WTC11 (cell line): Measurements from ENCODE around the gene ABHD12. TPM values are rescaled to one million over a fixed set of nuclear protein-coding genes. Genes with fewer than 3 reads are reported as not detected.

Experiments
- ATAC-seq: fragments of 200-7000 bp; cut with Tn5 transposase; 2 replicates; pipeline ENCODE4 v1.10.0; 2021; ENCODE audit warnings: mild to moderate bottlenecking, moderate library complexity
- CTCF ChIA-PET: fragments of 300-600 bp; sonication (Branson Sonifier 250); formaldehyde crosslinking; loops from one replicate; lab custom pipeline; 2021; ENCODE audit warnings: antibody characterized with exemption; lab: Charles Lee
- POLR2A ChIA-PET: fragments of 350-600 bp; sonication (Branson Sonifier 250); formaldehyde crosslinking; loops from one replicate; lab custom pipeline; 2021; ENCODE audit warnings: antibody characterized with exemption; lab: Charles Lee
- DNase-seq: peaks from one replicate; pipeline ENCODE4 v3.0.0; 2021; ENCODE audit warnings: low spot score
- H3K27ac Mint-ChIP-seq: 2 replicates; pipeline ENCODE4 v1.8.0; 2021; ENCODE audit warnings: mixed read lengths
- H3K27me3 Mint-ChIP-seq: 2 replicates; pipeline ENCODE4 v1.8.0; 2021; ENCODE audit warnings: low read depth, mild to moderate bottlenecking, moderate library complexity, mixed read lengths
- H3K36me3 Mint-ChIP-seq: 2 replicates; pipeline ENCODE4 v1.8.0; 2021; ENCODE audit warnings: mixed read lengths
- H3K4me1 Mint-ChIP-seq: 2 replicates; pipeline ENCODE4 v1.8.0; 2022; ENCODE audit warnings: mixed read lengths
- H3K4me3 Mint-ChIP-seq: 2 replicates; pipeline ENCODE4 v1.8.0; 2021; ENCODE audit warnings: mild to moderate bottlenecking, moderate library complexity, mixed read lengths
- H3K9me3 Mint-ChIP-seq: 2 replicates; pipeline ENCODE4 v1.8.0; 2021; ENCODE audit warnings: mixed read lengths
- CBFB ChIP-seq: sonication (generic); formaldehyde crosslinking; IDR thresholded peaks from 2 replicates; pipeline ENCODE4 v1.8.1; 2022; ENCODE audit warnings: mild to moderate bottlenecking, low read depth, missing genetic modification reagents
- CREB1 ChIP-seq: sonication (generic); formaldehyde crosslinking; IDR thresholded peaks from 2 replicates; pipeline ENCODE4 v1.8.0; 2023; ENCODE audit warnings: mild to moderate bottlenecking, missing genetic modification reagents
- ESRRA ChIP-seq: sonication (generic); formaldehyde crosslinking; IDR thresholded peaks from 2 replicates; pipeline ENCODE4 v1.8.1; 2022; ENCODE audit warnings: mild to moderate bottlenecking, missing genetic modification reagents, borderline replicate concordance
- FOXJ3 ChIP-seq: sonication (generic); formaldehyde crosslinking; IDR thresholded peaks from 2 replicates; pipeline ENCODE4 v1.9.0; 2021; ENCODE audit warnings: missing genetic modification reagents, mild to moderate bottlenecking, borderline replicate concordance
- HMGA2 ChIP-seq: fragments of 250-450 bp; sonication (Bioruptor Pico); IDR thresholded peaks from 2 replicates; pipeline ENCODE4 v1.4.0; 2021; ENCODE audit warnings: mild to moderate bottlenecking, moderate library complexity
- JUN ChIP-seq: sonication (generic); formaldehyde crosslinking; IDR thresholded peaks from 2 replicates; pipeline ENCODE4 v1.8.0; 2023; ENCODE audit warnings: mild to moderate bottlenecking, missing genetic modification reagents
- KAT7 ChIP-seq: sonication (generic); formaldehyde crosslinking; IDR thresholded peaks from 2 replicates; pipeline ENCODE4 v1.8.1; 2023; ENCODE audit warnings: missing genetic modification reagents, mild to moderate bottlenecking, borderline replicate concordance
- MXD4 ChIP-seq: fragments of 250-450 bp; sonication (Bioruptor Pico); IDR thresholded peaks from 2 replicates; pipeline ENCODE4 v1.8.0; 2021; ENCODE audit warnings: mild to moderate bottlenecking, moderate library complexity, borderline replicate concordance
- NFATC4 ChIP-seq: fragments of 250-450 bp; sonication (Bioruptor Pico); IDR thresholded peaks from 2 replicates; pipeline ENCODE4 v1.9.0; 2021; ENCODE audit warnings: mild to moderate bottlenecking
- NR2C2 ChIP-seq: sonication (generic); formaldehyde crosslinking; IDR thresholded peaks from 2 replicates; pipeline ENCODE4 v1.8.0; 2022; ENCODE audit warnings: mild to moderate bottlenecking, missing genetic modification reagents
- NR3C1 ChIP-seq: sonication (generic); formaldehyde crosslinking; conservative IDR thresholded peaks from 2 replicates; pipeline ENCODE4 v1.8.1; 2023; ENCODE audit warnings: low read depth, mild to moderate bottlenecking, missing genetic modification reagents
- RELA ChIP-seq: sonication (generic); formaldehyde crosslinking; IDR thresholded peaks from 2 replicates; pipeline ENCODE4 v1.8.1; 2022; ENCODE audit warnings: missing genetic modification reagents, mild to moderate bottlenecking, borderline replicate concordance
- TEAD4 ChIP-seq: sonication (generic); formaldehyde crosslinking; IDR thresholded peaks from 2 replicates; pipeline ENCODE4 v1.8.0; 2022; ENCODE audit warnings: mild to moderate bottlenecking, missing genetic modification reagents
- TP53 ChIP-seq: sonication (generic); formaldehyde crosslinking; IDR thresholded peaks from 2 replicates; pipeline ENCODE4 v1.8.1; 2023; ENCODE audit warnings: mild to moderate bottlenecking, missing genetic modification reagents
- ZNF317 ChIP-seq: sonication (generic); formaldehyde crosslinking; IDR thresholded peaks from 2 replicates; pipeline ENCODE4 v1.8.1; 2023; ENCODE audit warnings: low read depth, mild to moderate bottlenecking, moderate library complexity, missing genetic modification reagents, borderline replicate concordance
- ZNF423 ChIP-seq: fragments of 250-450 bp; sonication (Bioruptor Pico); IDR thresholded peaks from 2 replicates; pipeline ENCODE4 v2.1.2; 2022; ENCODE audit warnings: mild to moderate bottlenecking, moderate library complexity
- total RNA-seq: library from RNA; stranded (reverse); gene quantifications from 3 replicates; pipeline ENCODE4 v1.2.3, GENCODE V29; 2021
- TF ChIP-seq, protein P1 (sequence below): sonication (generic); formaldehyde crosslinking; IDR thresholded peaks from 2 replicates; pipeline ENCODE4 v1.8.0; 2022; ENCODE audit warnings: mild to moderate bottlenecking, missing genetic modification reagents
- TF ChIP-seq, protein P2 (sequence below): sonication (generic); formaldehyde crosslinking; IDR thresholded peaks from 2 replicates; pipeline ENCODE4 v1.8.1; 2023; ENCODE audit warnings: mild to moderate bottlenecking, missing genetic modification reagents
- TF ChIP-seq, protein P3 (sequence below): sonication (generic); formaldehyde crosslinking; IDR thresholded peaks from 2 replicates; pipeline ENCODE4 v1.8.0; 2023; ENCODE audit warnings: missing genetic modification reagents
- TF ChIP-seq, protein P4 (sequence below): fragments of 250-450 bp; sonication (Bioruptor Pico); IDR thresholded peaks from 2 replicates; pipeline ENCODE4 v2.1.2; 2022; ENCODE audit warnings: mild to moderate bottlenecking, moderate library complexity
- TF ChIP-seq, protein P5 (sequence below): sonication (generic); formaldehyde crosslinking; IDR thresholded peaks from 2 replicates; pipeline ENCODE4 v1.8.0; 2022; ENCODE audit warnings: mild to moderate bottlenecking, missing genetic modification reagents
- TF ChIP-seq, protein P6 (sequence below): sonication (generic); formaldehyde crosslinking; conservative IDR thresholded peaks from 2 replicates; pipeline ENCODE4 v1.8.1; 2023; ENCODE audit warnings: mild to moderate bottlenecking, low read depth, missing genetic modification reagents, moderate library complexity
- TF ChIP-seq, protein P7 (sequence below): sonication (generic); formaldehyde crosslinking; IDR thresholded peaks from 2 replicates; pipeline ENCODE4 v1.8.1; 2023; ENCODE audit warnings: mild to moderate bottlenecking, moderate library complexity, missing genetic modification reagents
- TF ChIP-seq, protein P8 (sequence below): sonication (generic); formaldehyde crosslinking; IDR thresholded peaks from 2 replicates; pipeline ENCODE4 v1.8.1; 2022; ENCODE audit warnings: mild to moderate bottlenecking, moderate library complexity, missing genetic modification reagents

Gene ABHD12
- total RNA-seq, 1 experiment from 2014 or later, result 63.1 TPM

DNA sequence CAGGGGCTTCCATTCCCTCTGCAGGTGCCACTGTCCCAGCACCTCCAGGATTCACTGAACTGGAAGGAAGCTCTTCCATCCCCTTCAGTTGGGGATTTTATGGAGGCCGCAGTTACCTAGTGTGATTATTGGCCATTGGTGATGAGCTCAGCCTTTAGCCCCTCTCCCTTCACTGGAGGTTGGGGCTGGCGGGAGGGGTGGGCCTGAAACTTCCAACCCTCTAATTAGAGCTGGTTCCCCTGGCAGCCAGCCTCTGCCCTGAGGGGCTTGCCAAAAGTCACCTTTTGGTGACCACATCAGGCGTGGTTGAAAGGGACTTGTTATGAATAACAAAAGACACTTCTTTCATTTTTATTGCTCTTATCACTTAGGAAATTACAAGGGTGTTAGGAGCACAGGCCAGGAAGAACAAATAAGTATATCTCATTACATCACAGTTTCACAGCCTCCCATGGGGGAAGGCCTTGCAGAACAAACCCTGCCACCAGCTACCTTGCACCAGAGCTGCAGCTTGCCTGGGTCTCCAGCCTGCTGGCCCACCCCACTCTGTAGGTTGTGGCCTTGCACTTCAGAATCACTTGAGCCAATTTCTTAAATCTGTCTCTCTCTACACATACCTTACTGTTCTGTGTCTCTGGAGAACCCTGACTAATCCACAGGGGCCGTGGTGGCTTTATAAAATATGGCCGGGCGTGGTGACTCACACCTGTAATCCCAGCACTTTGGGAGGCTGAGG lies 137.8 kb downstream of the ABHD12 start:
- Mint-ChIP-seq H3K4me3 (no peak overlapping the region), H3K27me3 (no peaks in the 10 kb centered on the region), H3K27ac (no peak overlapping the region; the same call in 1 of the 2 replicates), H3K4me1 (peaks cover 26% of the 10 kb centered on the region), H3K36me3 (peaks cover 7% of the 10 kb centered on the region; the same call in 1 of the 2 replicates), H3K9me3 (no peaks in the 10 kb centered on the region)
- no peak for ATAC-seq
- POLR2A ChIA-PET, result no interaction called here
- DNase-seq, result no peak
- CTCF ChIA-PET, result interaction anchor here (1.8 kb wide), 1 partner anchor 43 kb away, joined by 5 read pairs; no protein-coding TSS in a partner anchor
- TF ChIP-seq, protein P1, sequence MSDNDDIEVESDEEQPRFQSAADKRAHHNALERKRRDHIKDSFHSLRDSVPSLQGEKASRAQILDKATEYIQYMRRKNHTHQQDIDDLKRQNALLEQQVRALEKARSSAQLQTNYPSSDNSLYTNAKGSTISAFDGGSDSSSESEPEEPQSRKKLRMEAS (CRISPR knock-in tag), result no peak
- no peak for TF ChIP-seq ZNF317 (CRISPR knock-in tag)
- TF ChIP-seq HMGA2 (CRISPR knock-in tag), result no peak
- no peak for TF ChIP-seq MXD4 (CRISPR knock-in tag)
- TF ChIP-seq, protein P2, sequence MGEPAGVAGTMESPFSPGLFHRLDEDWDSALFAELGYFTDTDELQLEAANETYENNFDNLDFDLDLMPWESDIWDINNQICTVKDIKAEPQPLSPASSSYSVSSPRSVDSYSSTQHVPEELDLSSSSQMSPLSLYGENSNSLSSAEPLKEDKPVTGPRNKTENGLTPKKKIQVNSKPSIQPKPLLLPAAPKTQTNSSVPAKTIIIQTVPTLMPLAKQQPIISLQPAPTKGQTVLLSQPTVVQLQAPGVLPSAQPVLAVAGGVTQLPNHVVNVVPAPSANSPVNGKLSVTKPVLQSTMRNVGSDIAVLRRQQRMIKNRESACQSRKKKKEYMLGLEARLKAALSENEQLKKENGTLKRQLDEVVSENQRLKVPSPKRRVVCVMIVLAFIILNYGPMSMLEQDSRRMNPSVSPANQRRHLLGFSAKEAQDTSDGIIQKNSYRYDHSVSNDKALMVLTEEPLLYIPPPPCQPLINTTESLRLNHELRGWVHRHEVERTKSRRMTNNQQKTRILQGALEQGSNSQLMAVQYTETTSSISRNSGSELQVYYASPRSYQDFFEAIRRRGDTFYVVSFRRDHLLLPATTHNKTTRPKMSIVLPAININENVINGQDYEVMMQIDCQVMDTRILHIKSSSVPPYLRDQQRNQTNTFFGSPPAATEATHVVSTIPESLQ (CRISPR knock-in tag), result no peak
- no peak for TF ChIP-seq RELA
- TF ChIP-seq, protein P3, sequence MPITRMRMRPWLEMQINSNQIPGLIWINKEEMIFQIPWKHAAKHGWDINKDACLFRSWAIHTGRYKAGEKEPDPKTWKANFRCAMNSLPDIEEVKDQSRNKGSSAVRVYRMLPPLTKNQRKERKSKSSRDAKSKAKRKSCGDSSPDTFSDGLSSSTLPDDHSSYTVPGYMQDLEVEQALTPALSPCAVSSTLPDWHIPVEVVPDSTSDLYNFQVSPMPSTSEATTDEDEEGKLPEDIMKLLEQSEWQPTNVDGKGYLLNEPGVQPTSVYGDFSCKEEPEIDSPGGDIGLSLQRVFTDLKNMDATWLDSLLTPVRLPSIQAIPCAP (CRISPR knock-in tag), result no peak
- no peak for TF ChIP-seq KAT7 (CRISPR knock-in tag)
- TF ChIP-seq JUN (CRISPR knock-in tag), result no peak
- TF ChIP-seq ESRRA, result no peak
- TF ChIP-seq TP53 (CRISPR knock-in tag), result no peak
- no peak for TF ChIP-seq CREB1 (CRISPR knock-in tag)
- TF ChIP-seq, protein P4, sequence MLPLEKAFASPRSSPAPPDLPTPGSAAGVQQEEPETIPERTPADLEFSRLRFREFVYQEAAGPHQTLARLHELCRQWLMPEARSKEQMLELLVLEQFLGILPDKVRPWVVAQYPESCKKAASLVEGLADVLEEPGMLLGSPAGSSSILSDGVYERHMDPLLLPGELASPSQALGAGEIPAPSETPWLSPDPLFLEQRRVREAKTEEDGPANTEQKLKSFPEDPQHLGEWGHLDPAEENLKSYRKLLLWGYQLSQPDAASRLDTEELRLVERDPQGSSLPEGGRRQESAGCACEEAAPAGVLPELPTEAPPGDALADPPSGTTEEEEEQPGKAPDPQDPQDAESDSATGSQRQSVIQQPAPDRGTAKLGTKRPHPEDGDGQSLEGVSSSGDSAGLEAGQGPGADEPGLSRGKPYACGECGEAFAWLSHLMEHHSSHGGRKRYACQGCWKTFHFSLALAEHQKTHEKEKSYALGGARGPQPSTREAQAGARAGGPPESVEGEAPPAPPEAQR (CRISPR knock-in tag), result no peak
- no peak for TF ChIP-seq NR2C2 (CRISPR knock-in tag)

DNA sequence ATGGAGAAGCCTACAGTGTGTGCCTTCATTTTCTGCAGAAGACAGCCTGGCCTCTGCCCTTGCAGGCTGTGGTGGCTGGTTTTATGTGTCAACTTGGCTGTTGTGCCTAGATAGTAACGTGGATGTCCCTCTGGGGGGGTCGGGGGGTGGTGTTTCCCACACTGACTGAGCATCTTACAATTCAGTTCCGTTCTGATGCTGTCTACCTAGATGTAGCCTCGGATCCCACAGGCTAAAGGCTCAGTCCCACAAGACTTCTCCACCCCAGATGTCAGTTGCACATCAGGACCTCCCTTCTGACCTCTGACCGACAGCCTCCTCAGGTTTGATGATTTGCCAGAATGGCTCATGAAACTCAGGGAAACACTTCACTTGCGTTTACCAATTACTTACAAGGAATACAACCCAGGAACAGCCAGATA lies 138.4 kb downstream of the ABHD12 start:
- no peak for ATAC-seq
- Mint-ChIP-seq H3K27me3 (no peaks in the 10 kb centered on the region), H3K4me1 (peaks cover 26% of the 10 kb centered on the region), H3K9me3 (no peaks in the 10 kb centered on the region), H3K4me3 (no peak overlapping the region), H3K27ac (no peak overlapping the region), H3K36me3 (peaks cover 7% of the 10 kb centered on the region; the same call in 1 of the 2 replicates)
- DNase-seq, result no peak
- POLR2A ChIA-PET, result no interaction called here
- CTCF ChIA-PET, result interaction anchor here (1.8 kb wide), 1 partner anchor 44 kb away, joined by 5 read pairs; no protein-coding TSS in a partner anchor
- TF ChIP-seq TEAD4 (no peak), CBFB (no peak), FOXJ3 (CRISPR knock-in tag) (no peak), NR3C1 (CRISPR knock-in tag) (no peak), MXD4 (CRISPR knock-in tag) (no peak), NFATC4 (CRISPR knock-in tag) (no peak), ZNF423 (CRISPR knock-in tag) (no peak)
- TF ChIP-seq, protein P5, sequence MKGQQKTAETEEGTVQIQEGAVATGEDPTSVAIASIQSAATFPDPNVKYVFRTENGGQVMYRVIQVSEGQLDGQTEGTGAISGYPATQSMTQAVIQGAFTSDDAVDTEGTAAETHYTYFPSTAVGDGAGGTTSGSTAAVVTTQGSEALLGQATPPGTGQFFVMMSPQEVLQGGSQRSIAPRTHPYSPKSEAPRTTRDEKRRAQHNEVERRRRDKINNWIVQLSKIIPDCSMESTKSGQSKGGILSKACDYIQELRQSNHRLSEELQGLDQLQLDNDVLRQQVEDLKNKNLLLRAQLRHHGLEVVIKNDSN (CRISPR knock-in tag), result no peak
- TF ChIP-seq, protein P6, sequence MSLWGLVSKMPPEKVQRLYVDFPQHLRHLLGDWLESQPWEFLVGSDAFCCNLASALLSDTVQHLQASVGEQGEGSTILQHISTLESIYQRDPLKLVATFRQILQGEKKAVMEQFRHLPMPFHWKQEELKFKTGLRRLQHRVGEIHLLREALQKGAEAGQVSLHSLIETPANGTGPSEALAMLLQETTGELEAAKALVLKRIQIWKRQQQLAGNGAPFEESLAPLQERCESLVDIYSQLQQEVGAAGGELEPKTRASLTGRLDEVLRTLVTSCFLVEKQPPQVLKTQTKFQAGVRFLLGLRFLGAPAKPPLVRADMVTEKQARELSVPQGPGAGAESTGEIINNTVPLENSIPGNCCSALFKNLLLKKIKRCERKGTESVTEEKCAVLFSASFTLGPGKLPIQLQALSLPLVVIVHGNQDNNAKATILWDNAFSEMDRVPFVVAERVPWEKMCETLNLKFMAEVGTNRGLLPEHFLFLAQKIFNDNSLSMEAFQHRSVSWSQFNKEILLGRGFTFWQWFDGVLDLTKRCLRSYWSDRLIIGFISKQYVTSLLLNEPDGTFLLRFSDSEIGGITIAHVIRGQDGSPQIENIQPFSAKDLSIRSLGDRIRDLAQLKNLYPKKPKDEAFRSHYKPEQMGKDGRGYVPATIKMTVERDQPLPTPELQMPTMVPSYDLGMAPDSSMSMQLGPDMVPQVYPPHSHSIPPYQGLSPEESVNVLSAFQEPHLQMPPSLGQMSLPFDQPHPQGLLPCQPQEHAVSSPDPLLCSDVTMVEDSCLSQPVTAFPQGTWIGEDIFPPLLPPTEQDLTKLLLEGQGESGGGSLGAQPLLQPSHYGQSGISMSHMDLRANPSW, result no peak
- TF ChIP-seq, protein P7, sequence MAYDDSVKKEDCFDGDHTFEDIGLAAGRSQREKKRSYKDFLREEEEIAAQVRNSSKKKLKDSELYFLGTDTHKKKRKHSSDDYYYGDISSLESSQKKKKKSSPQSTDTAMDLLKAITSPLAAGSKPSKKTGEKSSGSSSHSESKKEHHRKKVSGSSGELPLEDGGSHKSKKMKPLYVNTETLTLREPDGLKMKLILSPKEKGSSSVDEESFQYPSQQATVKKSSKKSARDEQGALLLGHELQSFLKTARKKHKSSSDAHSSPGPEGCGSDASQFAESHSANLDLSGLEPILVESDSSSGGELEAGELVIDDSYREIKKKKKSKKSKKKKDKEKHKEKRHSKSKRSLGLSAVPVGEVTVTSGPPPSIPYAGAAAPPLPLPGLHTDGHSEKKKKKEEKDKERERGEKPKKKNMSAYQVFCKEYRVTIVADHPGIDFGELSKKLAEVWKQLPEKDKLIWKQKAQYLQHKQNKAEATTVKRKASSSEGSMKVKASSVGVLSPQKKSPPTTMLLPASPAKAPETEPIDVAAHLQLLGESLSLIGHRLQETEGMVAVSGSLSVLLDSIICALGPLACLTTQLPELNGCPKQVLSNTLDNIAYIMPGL (CRISPR knock-in tag), result no peak
- TF ChIP-seq, protein P8, sequence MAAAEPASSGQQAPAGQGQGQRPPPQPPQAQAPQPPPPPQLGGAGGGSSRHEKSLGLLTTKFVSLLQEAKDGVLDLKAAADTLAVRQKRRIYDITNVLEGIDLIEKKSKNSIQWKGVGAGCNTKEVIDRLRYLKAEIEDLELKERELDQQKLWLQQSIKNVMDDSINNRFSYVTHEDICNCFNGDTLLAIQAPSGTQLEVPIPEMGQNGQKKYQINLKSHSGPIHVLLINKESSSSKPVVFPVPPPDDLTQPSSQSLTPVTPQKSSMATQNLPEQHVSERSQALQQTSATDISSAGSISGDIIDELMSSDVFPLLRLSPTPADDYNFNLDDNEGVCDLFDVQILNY (CRISPR knock-in tag), result no peak
